Smooth muscle cell (in vitro differentiated cells): ENCODE data around the gene SPSB3. TPM values are rescaled to one million over a fixed set of nuclear protein-coding genes. Genes with fewer than 3 reads are reported as not detected.
A peak's percentile ranks its signal among the peaks of the same experiment; 100 is the strongest.

Experiments
- DNase-seq: peaks from one replicate; lab custom pipeline; 2025; ENCODE audit not compliant: unreplicated experiment; lab: John Stamatoyannopoulos, UW
- H2AFZ ChIP-seq: fragments of 200-600 bp; sonication (generic); 2 replicates; pipeline ENCODE4 v1.6.0; 2016; ENCODE audit warnings: antibody characterized with exemption, low read depth, mild to moderate bottlenecking
- H3F3A ChIP-seq: fragments of 200-600 bp; sonication (generic); 2 replicates; pipeline ENCODE4 v1.6.0; 2017; ENCODE audit warnings: antibody characterized with exemption, low read depth
- H3K27ac ChIP-seq: fragments of 200-600 bp; sonication (generic); 2 replicates; pipeline ENCODE4 v1.5.1; 2016; ENCODE audit warnings: low read depth, mild to moderate bottlenecking
- H3K27me3 ChIP-seq: fragments of 200-600 bp; sonication (generic); 2 replicates; pipeline ENCODE4 v1.6.1; 2016; ENCODE audit warnings: low read depth, mild to moderate bottlenecking
- H3K36me3 ChIP-seq: fragments of 200-600 bp; sonication (generic); 2 replicates; pipeline ENCODE4 v1.5.1; 2016; ENCODE audit warnings: low read depth
- H3K4me1 ChIP-seq: fragments of 200-600 bp; sonication (generic); 2 replicates; pipeline ENCODE4 v1.5.1; 2016; ENCODE audit warnings: low read depth
- H3K4me2 ChIP-seq: fragments of 200-600 bp; sonication (generic); 2 replicates; pipeline ENCODE4 v1.6.0; 2016; ENCODE audit warnings: mild to moderate bottlenecking
- H3K4me3 ChIP-seq: fragments of 200-600 bp; sonication (generic); 2 replicates; pipeline ENCODE4 v1.5.1; 2016; ENCODE audit warnings: mild to moderate bottlenecking
- H3K79me2 ChIP-seq: fragments of 200-600 bp; sonication (generic); 2 replicates; pipeline ENCODE4 v1.6.0; 2016; ENCODE audit warnings: low read depth, mild to moderate bottlenecking
- H3K9ac ChIP-seq: fragments of 200-600 bp; sonication (generic); 2 replicates; pipeline ENCODE4 v1.6.0; 2016; ENCODE audit warnings: low read depth
- H3K9me3 ChIP-seq: fragments of 200-600 bp; sonication (generic); replicated peaks from 2 replicates; pipeline ENCODE4 v1.5.1; 2016; ENCODE audit warnings: low read depth
- H4K20me1 ChIP-seq: fragments of 200-600 bp; sonication (generic); 2 replicates; pipeline ENCODE4 v1.6.0; 2016; ENCODE audit warnings: low read depth
- WGBS: methylation state at CpG from one replicate; pipeline ENCODE4 v1.1.7; 2016; ENCODE audit warnings: low lambda C conversion rate; 5-methylcytosine and 5-hydroxymethylcytosine counted together
- polyA plus RNA-seq: library from polyadenylated mRNA; unstranded; fragments of >200 nt; fragmentation: Nextera tagmentation; extraction: Ambion mirVana; gene quantifications from 2 replicates; pipeline ENCODE4 v1.2.1, GENCODE V29; 2016
- total RNA-seq: library from RNA; depleted of rRNA; stranded (reverse); fragments of >200 nt; gene quantifications from 2 replicates; pipeline ENCODE4 v1.2.3, GENCODE V29; 2014
- TF ChIP-seq, protein P1 (sequence below): fragments of 200-600 bp; sonication (generic); IDR thresholded peaks from 2 replicates; pipeline ENCODE4 v1.5.1; 2017; ENCODE audit warnings: borderline replicate concordance, mild to moderate bottlenecking, antibody characterized with exemption; ENCODE audit not compliant: insufficient read depth, poor library complexity, severe bottlenecking

Gene SPSB3
- total and polyA plus RNA-seq, 2 experiments from 2014 or later: 25.1 to 49.8 TPM

DNA sequence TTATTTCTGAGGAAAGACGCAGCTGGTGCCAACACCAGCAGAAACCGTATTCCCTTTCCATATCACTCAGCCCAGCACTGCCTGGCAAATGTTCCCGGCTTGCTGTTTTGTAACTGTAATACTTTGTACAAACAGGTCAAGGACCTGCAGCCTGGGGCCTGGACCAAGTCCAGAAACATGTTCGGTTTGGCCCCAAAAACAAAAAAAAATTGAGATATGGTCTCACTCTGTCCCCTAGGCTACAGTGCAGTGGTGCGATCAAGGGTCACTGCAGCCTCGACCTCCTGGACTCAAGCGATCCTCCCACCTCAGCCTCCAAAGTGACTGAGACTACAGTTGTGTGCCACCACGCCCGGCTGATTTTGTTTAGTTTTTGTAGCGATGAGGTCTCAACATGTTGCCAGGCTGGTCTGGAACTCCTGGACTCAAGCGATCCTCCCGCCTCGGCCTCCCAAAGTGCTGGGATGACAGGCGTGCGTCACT lies 43.1 kb upstream of the SPSB3 start:
- DNase-seq: no peak
- WGBS: 90% methylated on average over 15 of the region's 15 CpGs
- H3K4me3 ChIP-seq: peak overlapping the region; percentile 83
- no peak overlapping the region for H3K9ac ChIP-seq
- TF ChIP-seq, protein P1, sequence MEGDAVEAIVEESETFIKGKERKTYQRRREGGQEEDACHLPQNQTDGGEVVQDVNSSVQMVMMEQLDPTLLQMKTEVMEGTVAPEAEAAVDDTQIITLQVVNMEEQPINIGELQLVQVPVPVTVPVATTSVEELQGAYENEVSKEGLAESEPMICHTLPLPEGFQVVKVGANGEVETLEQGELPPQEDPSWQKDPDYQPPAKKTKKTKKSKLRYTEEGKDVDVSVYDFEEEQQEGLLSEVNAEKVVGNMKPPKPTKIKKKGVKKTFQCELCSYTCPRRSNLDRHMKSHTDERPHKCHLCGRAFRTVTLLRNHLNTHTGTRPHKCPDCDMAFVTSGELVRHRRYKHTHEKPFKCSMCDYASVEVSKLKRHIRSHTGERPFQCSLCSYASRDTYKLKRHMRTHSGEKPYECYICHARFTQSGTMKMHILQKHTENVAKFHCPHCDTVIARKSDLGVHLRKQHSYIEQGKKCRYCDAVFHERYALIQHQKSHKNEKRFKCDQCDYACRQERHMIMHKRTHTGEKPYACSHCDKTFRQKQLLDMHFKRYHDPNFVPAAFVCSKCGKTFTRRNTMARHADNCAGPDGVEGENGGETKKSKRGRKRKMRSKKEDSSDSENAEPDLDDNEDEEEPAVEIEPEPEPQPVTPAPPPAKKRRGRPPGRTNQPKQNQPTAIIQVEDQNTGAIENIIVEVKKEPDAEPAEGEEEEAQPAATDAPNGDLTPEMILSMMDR: no peak
- H3K9me3 ChIP-seq: no peaks in the 10 kb centered on the region
- H3K36me3 ChIP-seq: no peaks in the 10 kb centered on the region
- peaks cover 31% of the 10 kb centered on the region for H3K79me2 ChIP-seq
- H3K27ac ChIP-seq: no peak overlapping the region
- no peaks in the 10 kb centered on the region for H3F3A ChIP-seq
- H3K4me1 ChIP-seq: peaks cover 18% of the 10 kb centered on the region
- H4K20me1 ChIP-seq: no peaks in the 10 kb centered on the region
- H2AFZ ChIP-seq: no peak overlapping the region
- peak overlapping the region; percentile 87 for H3K4me2 ChIP-seq
- no peaks in the 10 kb centered on the region for H3K27me3 ChIP-seq

DNA sequence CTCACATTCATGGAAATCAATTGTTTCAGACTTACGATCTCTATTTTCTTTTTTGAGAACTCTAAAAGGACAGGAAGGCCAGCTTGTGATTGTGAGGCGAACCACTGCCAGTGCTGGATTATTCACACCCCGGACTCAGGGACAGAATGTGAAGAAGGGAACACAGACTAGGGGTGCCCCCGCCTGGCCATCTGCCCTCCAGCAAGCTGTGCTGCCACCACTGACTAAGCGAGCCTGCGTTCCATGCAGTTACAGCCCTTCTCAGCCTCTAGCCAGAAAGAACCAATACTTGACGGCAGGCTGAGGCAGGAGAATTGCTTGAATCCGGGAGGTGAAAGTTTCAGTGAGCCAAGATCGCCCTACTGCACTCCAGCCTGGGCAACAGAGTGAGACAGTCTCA lies 41.5 kb upstream of the SPSB3 start:
- WGBS: 62% methylated on average over 9 of the region's 9 CpGs
- Histone ChIP-seq H3K4me1 (peaks cover 12% of the 10 kb centered on the region), H3F3A (no peaks in the 10 kb centered on the region), H4K20me1 (no peaks in the 10 kb centered on the region), H3K27me3 (no peaks in the 10 kb centered on the region), H2AFZ (no peak overlapping the region), H3K4me3 (no peak overlapping the region), H3K9me3 (no peaks in the 10 kb centered on the region), H3K9ac (no peak overlapping the region), H3K4me2 (no peak overlapping the region), H3K27ac (no peak overlapping the region), H3K36me3 (no peaks in the 10 kb centered on the region), H3K79me2 (peaks cover 23% of the 10 kb centered on the region)
- TF ChIP-seq, protein P1: peak; percentile 7
- no peak for DNase-seq

GRCh38 chr16:1822801-1823200 lies 40.4 kb upstream of the SPSB3 start:
- 98% methylated on average over 16 of the region's 16 CpGs for WGBS
- Histone ChIP-seq H2AFZ (no peak overlapping the region), H3K9me3 (no peaks in the 10 kb centered on the region), H3F3A (no peaks in the 10 kb centered on the region), H3K27me3 (no peaks in the 10 kb centered on the region), H3K36me3 (no peaks in the 10 kb centered on the region), H3K4me2 (no peak overlapping the region), H4K20me1 (no peaks in the 10 kb centered on the region), H3K9ac (no peak overlapping the region), H3K79me2 (peaks cover 13% of the 10 kb centered on the region), H3K27ac (no peak overlapping the region), H3K4me3 (no peak overlapping the region), H3K4me1 (peaks cover 2% of the 10 kb centered on the region)
- no peak for DNase-seq
- TF ChIP-seq, protein P1: no peak

- Histone ChIP-seq H3K36me3 (no peaks in the 10 kb centered on the region), H3K9me3 (no peaks in the 10 kb centered on the region), H3K27ac (no peak overlapping the region), H3K4me2 (no peak overlapping the region), H2AFZ (no peak overlapping the region), H3K4me3 (no peak overlapping the region), H3K9ac (no peak overlapping the region), H3F3A (no peaks in the 10 kb centered on the region), H4K20me1 (no peaks in the 10 kb centered on the region), H3K4me1 (no peaks in the 10 kb centered on the region), H3K27me3 (no peaks in the 10 kb centered on the region), H3K79me2 (peaks cover 10% of the 10 kb centered on the region)
- TF ChIP-seq, protein P1: no peak
- no peak for DNase-seq
- 97% methylated on average over 24 of the region's 24 CpGs for WGBS
Measured at GRCh38 chr16:1821861-1822611, 39.7 kb upstream of the SPSB3 start.
